Measurements from ENCODE around the gene TMEM117.

The TMEM117 gene

GRCh38 chr12:44403185-44403584 lies 567.3 kb downstream of the TMEM117 start:
- no peak for DNase-seq

DNA sequence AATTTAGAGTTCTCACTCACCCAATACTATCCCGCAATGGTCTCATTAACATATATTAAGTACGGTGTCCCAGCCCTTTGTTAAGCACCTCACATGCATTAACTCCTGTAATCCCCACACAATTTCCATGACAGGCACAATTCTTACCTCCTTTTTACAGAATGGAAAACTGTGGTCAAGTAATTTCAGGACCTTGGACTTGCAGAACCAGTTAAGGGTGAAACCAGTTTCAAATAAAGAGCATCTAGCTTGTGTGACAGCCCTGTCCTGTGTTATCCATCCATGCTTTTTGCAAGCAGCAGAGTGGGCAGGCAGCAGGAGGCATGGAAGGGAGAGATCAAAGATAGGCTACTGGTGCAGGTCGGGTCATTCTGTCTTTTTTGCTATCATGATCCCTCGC lies 569.4 kb downstream of the TMEM117 start:
- no peak for DNase-seq

DNA sequence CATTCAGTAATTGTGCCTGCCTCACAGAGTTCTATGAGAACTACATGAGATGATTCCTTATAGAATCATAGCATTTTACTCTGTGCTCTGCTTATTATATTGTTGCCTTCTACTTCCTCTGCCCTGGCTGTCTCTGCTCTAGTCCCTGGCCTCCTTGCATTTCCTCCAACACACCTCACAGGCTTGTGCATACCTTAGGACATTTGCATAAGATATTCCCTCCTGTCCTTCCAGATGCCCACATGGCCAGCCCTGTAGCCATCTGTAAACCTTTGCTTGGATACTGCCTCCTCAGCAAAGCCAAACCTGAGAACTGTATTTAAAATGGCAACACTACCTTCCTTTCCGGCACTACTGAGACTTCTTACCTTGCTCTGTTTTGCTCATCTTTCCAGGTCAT lies 586.7 kb downstream of the TMEM117 start:
- DNase-seq, result no peak

DNA sequence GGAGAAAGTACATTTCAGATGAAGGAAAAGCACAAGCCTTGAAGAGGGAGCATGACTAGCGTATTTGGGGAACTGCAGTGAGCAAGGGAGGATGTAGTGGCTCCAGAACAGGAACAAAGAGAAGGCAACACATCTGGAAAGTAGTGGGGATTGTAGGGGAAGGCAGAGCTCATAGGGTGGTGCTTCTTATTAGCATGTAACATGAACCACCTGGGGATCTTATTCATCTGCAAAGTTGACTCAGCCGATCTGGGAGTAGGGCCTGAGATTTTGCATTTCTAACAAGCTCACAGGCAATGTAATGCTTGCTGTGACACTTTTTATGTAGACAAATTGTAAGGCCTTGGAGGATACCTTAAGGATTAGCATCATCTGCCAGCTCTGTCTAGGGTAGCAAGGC lies 592.9 kb downstream of the TMEM117 start:
- no peak for DNase-seq

GRCh38 chr12:44431647-44432343 lies 595.9 kb downstream of the TMEM117 start:
- no peak for DNase-seq

GRCh38 chr12:44433659-44434058 lies 597.8 kb downstream of the TMEM117 start:
- DNase-seq, result no peak

- no peak for DNase-seq
Observed at GRCh38 chr12:44436756-44437155, 600.9 kb downstream of the TMEM117 start.
